HG02642 (cell line): ENCODE data around the gene OR51B5.
"Not testable (repeated sequence)": the region's sequence is repeated elsewhere in the genome, so short reads cannot be mapped to it uniquely, and the experiment has no call there.

Source experiments
- ATAC-seq: cut with Tn5 transposase; IDR thresholded peaks from one replicate; pipeline ENCODE4 v1.9.1; 2021; ENCODE audit warnings: mild to moderate bottlenecking; ENCODE audit not compliant: unreplicated experiment, poor library complexity

The OR51B5 gene, protein sequence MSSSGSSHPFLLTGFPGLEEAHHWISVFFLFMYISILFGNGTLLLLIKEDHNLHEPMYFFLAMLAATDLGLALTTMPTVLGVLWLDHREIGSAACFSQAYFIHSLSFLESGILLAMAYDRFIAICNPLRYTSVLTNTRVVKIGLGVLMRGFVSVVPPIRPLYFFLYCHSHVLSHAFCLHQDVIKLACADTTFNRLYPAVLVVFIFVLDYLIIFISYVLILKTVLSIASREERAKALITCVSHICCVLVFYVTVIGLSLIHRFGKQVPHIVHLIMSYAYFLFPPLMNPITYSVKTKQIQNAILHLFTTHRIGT

DNA sequence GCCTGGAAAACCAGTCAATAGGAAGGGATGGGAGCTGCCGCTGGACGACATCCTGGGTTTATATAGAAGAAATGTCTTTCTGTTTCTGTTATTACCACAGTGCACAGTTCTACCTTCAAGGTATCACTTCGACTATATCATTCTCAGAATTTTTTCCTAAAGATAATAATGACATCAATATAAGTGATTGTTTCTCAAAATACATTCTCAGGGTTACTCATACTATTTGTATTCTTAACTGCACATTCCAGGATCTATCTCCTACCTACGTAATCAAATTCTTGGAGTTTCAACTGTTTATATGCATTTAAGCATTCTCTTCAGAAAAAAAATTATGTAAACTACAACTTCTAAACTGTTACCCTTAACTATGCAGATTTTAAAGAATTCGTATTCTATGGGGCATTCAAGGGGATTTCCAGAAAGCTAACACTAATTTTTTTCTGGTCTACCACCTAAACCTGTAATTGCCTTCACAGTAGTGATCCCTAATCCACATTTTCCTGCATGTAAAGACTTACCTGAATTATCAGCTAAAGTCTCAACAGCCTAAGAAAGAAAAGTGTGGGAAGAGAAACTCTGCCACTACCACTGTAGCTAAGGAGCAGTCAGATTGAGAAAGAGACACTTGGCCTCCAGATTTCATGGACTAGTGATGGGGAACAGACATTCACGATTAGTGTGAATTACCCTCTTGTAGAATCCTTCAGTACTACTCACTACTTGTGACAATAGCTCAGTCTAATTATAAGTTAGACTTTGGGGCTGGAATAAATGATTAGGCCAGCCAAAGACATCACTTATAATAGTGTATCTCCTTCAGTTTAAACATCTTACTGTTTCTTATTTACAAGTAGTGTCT is at the start of gene OR51B5:
Gene OR51B5 (minus strand): TSS at position 51 of the 862 bp plus-strand sequence. CDS start 0 bp downstream, at position 51.
- ATAC-seq = no peak

DNA sequence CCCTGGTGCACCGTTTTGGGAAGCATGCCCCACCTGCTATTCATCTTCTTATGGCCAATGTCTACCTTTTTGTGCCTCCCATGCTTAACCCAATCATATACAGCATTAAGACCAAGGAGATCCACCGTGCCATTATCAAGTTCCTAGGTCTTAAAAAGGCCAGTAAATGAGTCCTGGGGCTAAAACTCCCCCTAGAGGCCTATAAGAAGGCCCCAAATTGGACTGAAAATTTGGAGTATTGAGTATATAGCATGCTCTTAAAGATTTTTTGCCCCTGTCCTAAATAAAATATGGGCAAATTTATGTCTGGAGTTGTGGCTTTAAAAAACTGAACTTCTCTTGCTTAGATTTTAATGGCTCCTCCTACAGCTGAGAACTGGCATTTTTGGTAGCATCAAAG is 46.9 kb upstream of the OR51B5 start:
- ATAC-seq = no peak

DNA sequence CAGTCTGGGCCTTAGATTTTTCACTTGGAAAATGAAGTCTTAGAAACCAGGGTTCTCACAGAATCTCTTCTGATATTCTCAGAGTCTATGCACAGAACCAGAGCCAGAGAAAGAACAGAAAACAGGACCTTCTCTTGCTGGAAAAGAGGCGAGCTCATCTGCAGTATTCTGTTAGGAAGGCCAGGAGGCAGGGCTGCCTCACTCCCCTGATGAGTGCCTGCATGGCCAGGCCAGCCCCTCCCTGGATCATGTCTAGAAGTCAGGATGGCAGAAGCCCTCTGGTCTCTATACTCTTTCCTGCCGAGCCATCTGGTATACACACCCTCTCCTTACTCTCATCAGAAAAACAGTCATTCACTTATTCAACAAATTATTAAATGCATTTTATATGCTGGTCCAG is 41.0 kb upstream of the OR51B5 start:
- ATAC-seq = no peak

DNA sequence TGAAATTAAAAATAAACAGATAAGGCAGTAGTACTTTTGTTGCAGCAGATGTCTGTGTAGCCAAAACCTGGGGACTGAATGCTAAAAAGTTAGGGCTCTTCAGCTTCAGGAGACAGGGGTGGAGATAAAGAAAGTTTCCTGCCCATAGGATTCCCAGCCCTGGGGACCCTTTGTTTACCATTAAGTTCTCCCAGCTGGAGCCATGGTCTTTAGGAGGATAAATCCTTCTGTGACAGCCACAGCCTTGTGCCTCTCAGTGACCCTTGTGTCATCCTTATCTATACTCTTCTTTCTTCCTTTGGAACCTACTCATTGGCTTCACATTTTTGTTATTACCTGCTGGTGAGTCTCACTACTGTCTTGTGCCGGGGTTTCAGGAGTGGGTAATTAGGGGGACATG is 40.3 kb upstream of the OR51B5 start, which contains the start of gene OR51M1:
Gene OR51M1 (plus strand): TSS at position 237 of the 400 bp plus-strand sequence. CDS start 5,587 bp downstream, outside the sequence.
- ATAC-seq = no peak

DNA sequence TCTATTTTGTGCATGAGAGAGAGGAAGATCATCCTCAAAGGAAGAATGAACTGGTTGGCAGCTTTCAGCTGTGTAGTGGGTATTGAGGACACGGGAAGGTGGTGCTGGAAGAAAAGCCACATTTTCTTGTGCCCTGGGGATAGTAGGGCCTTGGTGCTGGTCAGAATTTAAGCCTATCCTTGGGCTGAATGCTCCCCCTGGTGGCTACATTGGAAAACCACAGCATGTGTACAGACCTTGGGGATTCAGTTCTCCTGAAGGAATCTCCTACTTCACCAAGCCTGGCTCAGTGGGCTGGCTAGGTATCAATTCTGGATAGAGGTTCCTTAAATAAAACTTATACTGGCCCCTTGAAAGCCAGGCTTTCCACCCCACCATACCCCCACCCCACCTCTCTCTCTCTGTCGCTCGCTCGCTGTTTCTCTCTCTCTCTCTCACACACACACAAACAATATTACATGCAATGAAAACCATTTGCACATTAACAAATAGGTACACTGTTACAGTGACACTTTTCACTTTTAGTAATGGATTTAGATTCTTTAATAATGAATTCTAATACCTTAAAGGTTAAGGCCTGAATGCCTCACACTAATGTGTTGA is 37.5 kb upstream of the OR51B5 start:
- ATAC-seq = no peak

DNA sequence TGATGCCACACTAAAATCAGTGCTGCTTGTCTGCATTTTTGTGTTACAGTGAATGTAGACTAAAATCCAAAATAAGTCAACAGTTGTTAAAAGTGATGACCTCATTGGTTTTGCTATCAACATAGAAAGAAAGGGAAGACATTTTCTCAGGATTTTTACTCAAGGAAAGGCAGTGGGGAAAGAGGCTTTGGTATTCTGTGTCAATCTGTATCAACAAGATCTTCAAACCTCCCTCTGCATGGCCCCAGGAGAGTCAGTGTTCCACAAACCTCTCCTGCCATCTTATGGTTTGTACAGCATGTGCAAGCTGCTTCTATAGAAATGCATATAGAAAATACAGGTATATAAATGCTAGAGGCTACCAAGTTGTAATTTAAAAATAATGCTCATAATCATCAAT is 26.5 kb upstream of the OR51B5 start:
- ATAC-seq = peak; percentile 49

DNA sequence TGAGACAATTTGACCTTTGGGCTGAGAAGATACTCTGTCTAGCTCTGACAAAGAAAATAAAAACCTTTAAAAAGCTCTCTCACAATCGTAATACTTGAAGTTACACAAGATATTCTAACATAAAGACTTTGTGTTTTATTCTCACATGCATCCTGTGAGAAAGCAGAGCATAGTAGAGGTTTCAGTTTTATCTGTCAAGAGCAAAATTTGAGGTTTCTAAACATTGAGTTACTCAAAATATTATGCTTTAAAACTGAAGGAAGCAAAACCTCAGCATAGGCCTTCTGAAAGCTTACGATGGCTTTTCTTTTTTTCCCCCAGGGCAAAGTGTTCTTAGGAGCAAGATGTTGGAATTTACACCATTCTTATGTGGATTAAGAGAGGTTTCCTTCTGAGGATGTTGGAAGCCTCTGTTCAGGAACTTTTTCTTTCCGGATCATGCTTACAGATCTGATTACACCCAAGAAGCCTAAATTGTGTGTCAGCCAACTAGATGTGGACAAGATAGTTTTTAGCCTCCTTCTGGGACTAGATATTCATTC is 25.2 kb upstream of the OR51B5 start:
- no peak for ATAC-seq

DNA sequence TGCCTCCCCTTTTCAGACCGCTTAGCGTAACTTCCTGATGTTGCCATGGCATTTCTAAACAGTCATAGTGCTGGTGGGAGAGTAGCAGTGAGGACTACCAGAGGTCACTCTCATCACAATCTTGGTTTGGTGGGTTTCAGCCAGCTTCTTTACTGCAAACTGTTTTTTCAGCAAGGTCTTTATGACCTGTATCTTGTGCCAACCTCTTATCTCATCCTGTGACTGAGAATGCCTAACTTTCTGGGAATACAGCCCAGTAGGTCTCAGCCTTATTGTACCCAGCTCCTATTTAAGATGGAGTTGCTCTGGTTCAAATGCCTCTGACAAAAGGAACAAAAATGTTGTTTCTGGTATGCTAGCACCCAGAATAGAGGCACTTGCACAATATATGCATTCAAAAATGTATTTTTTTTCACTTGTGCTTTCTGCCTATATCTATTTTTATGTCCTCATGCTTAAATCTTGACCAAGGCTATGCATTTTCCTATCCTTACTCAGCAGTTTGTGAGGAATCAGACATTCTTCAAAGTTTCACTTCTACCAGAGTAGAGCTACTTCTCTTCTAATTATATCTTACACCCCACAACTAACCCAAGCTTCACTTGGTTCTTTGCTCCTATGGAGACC is 24.2 kb upstream of the OR51B5 start:
- no peak for ATAC-seq

DNA sequence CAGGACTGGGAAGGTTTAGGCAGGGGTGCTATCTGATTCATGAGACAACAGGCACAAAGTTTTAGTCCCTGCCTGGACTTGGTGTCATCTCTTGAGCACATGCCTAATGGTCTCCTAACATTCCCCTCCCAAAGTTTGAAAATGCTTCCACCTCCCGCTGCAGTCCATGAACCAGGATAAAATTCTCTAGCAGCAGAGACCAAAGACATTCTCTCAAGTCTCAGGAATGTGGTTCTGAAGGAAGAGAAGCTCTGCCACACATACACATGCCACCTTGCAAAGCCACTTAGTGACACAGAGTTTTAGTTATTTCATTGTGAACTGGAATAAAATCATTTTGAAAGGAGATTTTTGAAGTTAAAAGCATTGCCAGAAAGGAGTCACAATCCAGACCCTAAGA is 23.5 kb upstream of the OR51B5 start:
- no peak for ATAC-seq

DNA sequence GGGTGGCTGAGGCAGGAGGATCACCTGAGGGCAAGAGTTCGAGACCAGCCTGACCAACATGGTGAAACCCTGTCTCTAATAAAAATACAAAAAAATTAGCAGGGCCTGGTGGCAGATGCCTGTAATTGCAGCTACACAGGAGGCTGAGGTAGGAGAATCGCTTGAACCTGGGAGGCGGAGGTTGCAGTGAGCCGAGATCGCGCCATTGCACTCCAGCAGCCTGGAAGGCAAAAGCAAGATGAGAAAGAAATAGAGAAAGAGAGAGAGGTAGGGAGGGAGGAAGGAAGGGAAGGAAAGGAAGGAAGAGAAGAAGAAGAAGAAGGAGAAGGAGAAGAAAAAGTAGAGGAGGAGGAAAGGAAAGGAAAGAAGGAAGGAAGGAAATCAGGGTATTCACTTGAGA is 23.0 kb upstream of the OR51B5 start:
- not testable (repeated sequence) for ATAC-seq

DNA sequence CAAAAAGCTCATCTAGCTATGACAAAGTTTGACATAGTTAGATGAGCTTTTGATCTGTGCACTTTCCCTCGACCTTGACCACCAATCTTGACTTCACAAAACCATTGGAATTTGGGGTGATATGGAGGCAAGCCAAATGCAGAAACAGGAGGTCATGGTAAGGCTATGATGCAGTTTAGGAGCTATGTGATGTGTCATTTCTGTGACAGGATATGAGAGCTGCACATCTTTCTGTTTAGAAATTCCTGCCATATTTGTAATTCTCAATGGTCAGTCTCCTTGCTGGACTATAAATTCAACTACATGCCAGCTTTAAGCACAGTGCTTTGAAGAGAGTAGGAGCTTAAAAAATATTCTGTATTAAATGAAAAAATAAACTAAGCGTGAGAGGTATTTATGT is 20.9 kb upstream of the OR51B5 start:
- ATAC-seq = no peak

DNA sequence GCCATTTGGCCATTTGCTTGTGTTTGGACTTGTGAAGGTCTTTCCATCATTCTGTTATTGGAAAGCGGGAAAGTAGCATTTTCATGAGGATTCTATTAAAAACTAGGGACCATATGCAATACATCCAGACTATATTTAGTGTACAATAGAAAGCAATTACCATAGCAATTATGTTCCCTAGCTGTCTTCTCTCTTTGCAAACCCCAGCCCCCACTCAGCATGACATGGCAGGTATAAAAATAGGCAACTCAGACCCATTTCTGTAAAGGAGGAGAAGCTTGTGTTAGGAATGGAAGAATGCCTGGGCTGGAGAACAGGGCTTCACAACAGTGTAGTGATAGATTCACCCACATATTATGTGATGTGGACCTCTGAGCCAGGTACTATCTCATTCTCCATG is 20.4 kb upstream of the OR51B5 start:
- no peak for ATAC-seq

DNA sequence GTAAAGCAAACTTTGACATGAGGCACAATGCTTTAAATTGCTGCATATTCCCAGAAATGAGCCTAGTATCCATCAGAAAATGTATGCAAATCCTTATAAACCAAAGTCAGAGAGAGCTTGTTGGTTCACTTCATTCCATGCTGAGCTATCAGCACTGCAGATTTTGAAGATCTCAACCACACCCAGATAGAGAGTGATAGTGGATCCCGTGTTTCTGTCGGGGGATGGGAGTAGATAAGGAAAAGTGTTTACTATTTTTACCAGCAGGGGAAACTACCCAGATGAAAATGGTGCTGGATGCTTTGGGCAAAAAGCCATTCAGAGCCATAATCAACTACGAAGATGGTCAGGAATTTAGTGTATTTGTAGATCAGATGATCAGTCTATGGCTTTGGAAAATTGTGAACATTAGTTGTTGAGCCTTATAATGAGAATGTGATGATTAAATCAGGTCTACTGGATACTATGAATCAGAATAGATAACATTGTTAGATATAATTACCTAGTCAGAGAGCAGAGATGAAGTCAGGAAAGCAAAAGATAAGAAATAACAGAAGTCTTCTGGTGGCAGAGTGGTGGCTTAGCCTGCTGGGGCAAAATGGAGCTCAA is 18.8 kb upstream of the OR51B5 start:
- no peak for ATAC-seq

DNA sequence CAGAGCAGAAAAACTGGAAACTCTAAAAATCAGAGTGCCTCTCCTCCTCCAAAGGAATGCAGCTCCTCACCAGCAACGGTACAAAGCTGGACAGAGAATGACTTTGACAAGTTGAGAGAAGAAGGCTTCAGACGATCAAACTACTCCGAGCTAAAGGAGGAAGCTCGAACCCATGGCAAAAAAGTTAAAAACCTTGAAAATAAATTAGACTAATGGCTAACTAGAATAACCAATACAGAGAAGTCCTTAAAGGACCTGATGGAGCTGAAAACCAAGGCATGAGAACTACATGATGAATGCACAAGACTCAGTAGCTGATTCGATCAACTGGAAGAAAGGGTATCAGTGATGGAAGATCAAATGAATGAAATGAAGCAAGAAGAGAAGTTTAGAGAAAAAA is 12.7 kb upstream of the OR51B5 start:
- not testable (repeated sequence) for ATAC-seq

DNA sequence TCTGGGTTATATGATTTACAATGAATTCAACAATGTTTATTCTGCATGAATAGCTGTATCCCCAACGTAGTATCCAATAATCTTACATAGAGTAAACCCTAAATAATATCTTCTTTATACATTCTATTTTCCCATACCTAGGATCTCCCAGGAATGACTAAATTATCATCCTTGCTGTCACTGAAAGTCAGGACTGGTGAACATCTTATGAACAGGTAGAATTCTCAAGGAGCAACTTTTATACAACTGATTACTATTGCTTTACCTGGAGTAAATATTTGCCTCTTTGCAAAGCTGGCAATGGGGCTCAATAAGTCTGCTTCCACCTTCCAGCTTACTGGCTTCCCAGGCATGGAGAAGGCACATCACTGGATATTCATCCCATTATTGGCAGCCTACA is 7.9 kb upstream of the OR51B5 start, which contains the start of gene OR51B6:
Gene OR51B6 (plus strand): TSS at position 301 of the 400 bp plus-strand sequence. CDS start 0 bp downstream, at position 301.
- no peak for ATAC-seq

DNA sequence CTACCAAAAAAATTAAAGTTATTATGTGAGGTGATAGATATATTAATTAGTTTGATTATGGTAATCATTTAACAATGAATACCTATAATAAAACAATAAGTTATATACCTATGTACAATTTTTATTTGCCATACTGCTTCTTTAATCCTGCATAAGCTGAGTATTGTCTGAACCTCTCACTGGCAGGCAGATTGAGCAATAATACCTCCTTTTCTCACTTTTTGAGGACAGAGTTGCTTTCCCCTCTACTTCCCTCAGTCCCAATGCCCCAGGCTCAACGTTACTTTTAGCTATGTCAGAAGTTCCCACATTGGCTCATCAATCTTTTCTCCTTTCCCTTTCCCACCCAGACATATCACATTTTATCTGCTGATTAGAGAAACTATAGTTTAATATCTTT is 6.2 kb upstream of the OR51B5 start:
- no peak for ATAC-seq

DNA sequence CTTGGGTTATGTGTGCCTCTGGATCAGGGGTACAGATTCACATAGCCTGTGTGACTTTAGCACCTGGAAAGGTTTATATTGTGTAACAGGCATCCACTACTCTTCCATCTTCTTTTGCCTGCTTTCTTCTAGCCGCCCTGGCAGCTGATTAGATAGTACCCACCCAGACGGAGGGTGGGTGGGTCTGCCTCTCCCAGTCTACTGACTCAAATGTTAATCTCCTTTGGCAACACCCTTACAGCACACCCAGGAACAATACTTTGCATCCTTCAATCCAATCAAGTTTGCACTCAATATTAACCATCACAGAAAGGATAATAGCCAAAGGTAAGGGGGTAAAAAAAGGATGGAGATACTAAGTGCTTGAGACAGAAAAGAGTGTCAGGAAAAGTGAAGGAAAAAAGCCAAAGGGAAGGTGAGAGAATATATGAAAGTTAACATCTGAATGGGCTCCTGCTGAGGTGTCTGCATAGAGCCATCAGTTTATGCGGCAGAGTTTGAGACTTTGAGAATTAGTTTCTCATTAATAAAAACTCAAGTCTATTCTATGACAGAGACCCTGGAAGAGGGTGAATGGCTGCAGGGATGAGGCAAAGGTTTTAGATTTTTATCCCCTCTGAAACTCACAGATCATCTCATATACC is 5.3 kb upstream of the OR51B5 start:
- no peak for ATAC-seq

DNA sequence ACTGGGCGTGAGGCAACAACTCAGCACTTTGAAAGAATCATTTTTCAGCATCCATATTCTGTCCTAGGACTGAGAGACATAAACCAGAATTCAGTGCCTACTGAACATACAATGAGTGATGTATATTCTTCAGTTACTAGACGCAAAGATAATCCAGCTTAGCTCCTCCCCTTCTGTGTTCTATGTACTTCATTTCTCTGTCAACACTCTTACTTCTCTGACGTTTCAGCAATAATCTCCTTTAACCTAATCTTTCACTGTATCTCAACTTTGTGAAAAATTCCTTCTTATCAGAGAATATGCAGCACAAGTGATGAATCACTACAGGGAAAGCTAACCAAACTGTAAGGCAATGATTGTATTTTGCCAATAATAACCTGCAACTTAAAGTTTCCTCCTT is 2.5 kb upstream of the OR51B5 start:
- no peak for ATAC-seq

DNA sequence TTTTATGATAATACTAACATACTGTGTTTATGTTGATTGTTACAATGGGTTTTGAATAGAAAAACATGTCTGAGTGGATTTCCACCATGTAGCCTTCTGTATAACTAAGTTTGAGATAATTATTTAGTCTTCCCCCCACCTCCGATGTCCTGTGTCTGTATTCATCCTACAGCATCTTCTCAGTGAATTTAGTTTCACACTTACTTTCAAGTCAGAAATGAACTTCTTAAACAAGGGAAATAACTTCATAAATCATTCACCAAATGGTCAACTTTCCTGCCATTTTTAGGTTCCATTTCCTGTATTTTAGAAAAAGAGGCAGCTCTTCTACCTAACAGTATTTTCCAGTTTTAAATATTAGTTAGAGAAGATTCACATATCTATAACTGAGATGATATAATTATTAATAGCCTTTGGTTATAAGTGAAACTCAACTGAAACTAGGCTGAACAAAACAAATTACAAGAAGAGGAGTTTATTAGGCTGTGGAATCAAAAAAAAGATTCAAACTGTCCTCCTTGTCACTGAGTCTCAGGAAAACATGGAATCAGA is 3.5 kb downstream of the OR51B5 start:
- peak; percentile 72 for ATAC-seq
